ENCODE measurements around the gene ATP7A. TPM values are rescaled to one million over a fixed set of nuclear protein-coding genes. Genes with fewer than 3 reads are reported as not detected.
A peak's percentile ranks its signal among the peaks of the same experiment; 100 is the strongest.

The ATP7A gene
- total RNA-seq, 3 donors from 2014 or later (not counting 1 experiment from before 2014, with no cell fraction given) = 18.8 to 24.3 (median 21.5) TPM

DNA sequence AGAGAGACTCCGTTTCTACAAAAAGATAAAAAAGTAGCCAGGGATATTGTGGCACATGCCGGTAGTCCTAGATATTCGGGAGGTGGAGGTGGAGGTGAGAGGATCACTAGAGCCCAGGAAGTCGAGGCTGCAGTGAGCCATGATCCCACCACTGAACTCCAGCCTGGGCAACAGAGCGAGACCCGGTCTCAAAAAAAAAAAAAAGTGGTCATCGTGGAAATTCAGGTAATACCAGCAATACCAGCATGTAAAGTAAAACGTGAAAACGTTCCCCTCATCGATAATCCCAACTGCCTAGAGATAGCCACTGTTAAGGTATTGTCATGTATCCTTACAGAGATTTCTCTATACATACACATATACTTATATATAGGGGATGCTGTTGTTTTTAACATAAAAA is 16.8 kb upstream of the ATP7A start:
- Mint-ChIP-seq H3K9me3 (no peaks in the 10 kb centered on the region), H3K4me3 (peak overlapping the region; percentile 94), H3K4me1 (peaks cover 23 to 25% of the 10 kb centered on the region in 2 donors), H3K36me3 (no peaks in the 10 kb centered on the region), H3K27ac (peak overlapping the region; percentile 98 to 99), H3K27me3 (ENCODE audit: low read depth in 2 of 2) (no peaks in the 10 kb centered on the region)
- 77% methylated on average over 6 of the region's 10 CpGs for WGBS (ENCODE audit: insufficient coverage)
- DNase-seq (no peak), ATAC-seq (no peak)
- Histone ChIP-seq H3K36me3 (ENCODE audit: control insufficient read depth, insufficient read depth, low read length) (no peaks in the 10 kb centered on the region), H3K4me3 (ENCODE audit: low read length) (no peak overlapping the region), H3K4me1 (ENCODE audit: control insufficient read depth, insufficient read depth, low read length) (peaks cover 8% of the 10 kb centered on the region), H3K27me3 (ENCODE audit: control insufficient read depth, insufficient read depth, low read length) (no peaks in the 10 kb centered on the region), H3K27ac (ENCODE audit: low read length) (peak overlapping the region; percentile 98), H3K9me3 (ENCODE audit: control insufficient read depth, insufficient read depth, low read length) (no peaks in the 10 kb centered on the region)
- TF ChIP-seq, protein P1, sequence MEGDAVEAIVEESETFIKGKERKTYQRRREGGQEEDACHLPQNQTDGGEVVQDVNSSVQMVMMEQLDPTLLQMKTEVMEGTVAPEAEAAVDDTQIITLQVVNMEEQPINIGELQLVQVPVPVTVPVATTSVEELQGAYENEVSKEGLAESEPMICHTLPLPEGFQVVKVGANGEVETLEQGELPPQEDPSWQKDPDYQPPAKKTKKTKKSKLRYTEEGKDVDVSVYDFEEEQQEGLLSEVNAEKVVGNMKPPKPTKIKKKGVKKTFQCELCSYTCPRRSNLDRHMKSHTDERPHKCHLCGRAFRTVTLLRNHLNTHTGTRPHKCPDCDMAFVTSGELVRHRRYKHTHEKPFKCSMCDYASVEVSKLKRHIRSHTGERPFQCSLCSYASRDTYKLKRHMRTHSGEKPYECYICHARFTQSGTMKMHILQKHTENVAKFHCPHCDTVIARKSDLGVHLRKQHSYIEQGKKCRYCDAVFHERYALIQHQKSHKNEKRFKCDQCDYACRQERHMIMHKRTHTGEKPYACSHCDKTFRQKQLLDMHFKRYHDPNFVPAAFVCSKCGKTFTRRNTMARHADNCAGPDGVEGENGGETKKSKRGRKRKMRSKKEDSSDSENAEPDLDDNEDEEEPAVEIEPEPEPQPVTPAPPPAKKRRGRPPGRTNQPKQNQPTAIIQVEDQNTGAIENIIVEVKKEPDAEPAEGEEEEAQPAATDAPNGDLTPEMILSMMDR (IDR thresholded peaks at IDR 0.05) = no peak
- intact Hi-C loops (cut with micrococcal nuclease) = loop anchor here (2.0 kb wide), 1 partner anchor 17 kb away; the partner anchor contains the start of gene ATP7A

DNA sequence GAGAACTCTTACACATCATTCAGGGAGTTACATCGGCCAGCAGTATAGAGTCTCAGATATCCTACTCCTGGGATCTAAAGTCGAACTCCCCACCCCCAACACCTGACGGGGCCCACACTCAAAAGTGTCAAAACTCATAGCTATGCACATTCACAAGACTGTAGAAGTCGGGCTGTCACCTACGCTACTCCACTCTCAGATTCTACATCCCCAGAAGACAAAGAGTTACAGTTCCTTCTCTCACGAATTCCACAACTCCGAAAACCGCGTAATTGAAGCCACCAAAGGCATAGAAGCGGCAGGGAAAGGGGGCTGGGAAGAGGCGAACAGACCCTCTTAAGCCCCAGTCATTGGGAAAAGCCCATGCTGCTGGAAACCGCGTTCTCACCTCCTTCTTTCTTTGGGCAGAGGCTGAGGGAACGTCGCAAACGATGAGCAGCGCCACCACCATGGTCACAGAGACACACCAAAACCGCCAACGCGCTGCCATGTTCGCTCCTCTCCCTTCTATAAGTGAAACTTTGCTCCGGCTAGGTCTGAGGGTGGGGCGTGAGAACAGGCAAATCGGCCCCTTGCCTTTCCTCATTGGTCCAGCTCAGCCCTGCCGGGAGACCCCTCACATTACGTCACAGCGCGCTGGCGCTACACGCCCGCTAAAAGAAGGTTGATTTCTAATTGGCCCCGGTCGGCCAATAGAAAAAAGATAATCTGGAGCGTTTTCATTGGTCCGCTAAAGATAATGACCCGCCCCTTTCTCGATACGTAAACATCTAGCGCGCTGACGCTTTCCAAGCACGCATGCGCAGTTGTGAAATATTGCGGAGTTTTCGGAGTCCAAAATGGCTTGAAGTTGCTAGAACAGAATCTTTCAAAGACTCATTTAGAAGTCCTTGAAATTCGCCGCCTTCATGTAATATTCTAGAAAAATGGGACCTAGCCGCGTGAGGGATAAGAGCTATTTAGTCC is 15.3 kb upstream of the ATP7A start, which contains the start of gene MAGT1:
Gene MAGT1, minus strand, starts transcription at position 515 of the 966 bp plus-strand sequence. Its CDS starts 25 bp downstream, at position 490.
- 0% methylated on average over 45 of the region's 49 CpGs for WGBS (ENCODE audit: insufficient coverage)
- intact Hi-C loops (cut with micrococcal nuclease) = loop anchor here (2.0 kb wide), 1 partner anchor 16 kb away; the partner anchor contains the start of gene ATP7A

DNA sequence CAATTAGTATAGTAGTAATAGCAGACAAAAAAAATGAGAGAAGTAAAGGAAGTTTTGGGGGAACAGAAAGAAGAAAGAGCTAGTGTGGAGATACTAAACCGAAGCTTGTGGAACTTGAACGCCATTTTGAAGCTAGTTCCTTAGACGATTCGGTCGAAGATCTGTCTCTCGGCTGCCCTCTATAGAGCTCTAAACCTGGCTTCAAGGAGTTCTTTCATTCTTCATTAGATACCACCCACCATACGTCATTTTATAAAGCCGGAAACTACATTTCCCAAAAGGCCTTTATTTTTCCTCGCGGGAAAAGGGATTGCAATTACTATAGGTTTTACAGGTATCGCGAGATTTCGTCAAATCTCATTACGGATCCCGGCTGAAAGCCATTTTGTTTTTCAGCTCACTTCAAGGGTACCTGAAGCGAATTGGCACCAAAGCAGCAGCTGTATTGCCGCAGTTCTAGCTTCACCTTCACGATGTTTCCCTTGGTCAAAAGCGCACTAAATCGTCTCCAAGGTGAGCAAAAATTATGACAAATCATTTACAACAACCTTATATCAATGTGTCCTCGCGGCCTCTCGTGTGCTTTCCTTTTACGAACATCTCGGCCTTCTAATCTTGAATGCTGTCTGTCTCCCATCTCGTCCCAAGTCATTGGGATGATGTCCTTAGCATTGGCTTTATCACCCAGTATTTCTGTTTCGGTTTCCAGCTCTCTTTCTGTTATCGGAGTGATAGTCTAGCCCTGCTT is 11.2 kb upstream of the ATP7A start, which contains the start of gene COX7B:
Gene COX7B, plus strand, starts transcription at position 388 of the 748 bp plus-strand sequence. Its CDS starts 86 bp downstream, at position 474.
- ATAC-seq (peak; percentile 65 to 83 (median 66)), DNase-seq (peak; percentile 43 to 94)
- WGBS (ENCODE audit: insufficient coverage) = 0% methylated on average over 25 of the region's 28 CpGs
- H3K4me3 Mint-ChIP-seq = peak within 1 kb of the TSS; percentile 96
- no peaks in the 10 kb centered on the region for H3K27me3 Mint-ChIP-seq (ENCODE audit: low read depth in 2 of 2)
- peak within 1 kb of the TSS; percentile 92 to 94 for H3K27ac Mint-ChIP-seq
- H3K27ac ChIP-seq (ENCODE audit: low read length) = peak within 1 kb of the TSS; percentile 92
- H3K9me3 Mint-ChIP-seq = no peaks in the 10 kb centered on the region
- intact Hi-C loops (cut with micrococcal nuclease) = loop anchor here (1.0 to 2.0 kb wide), 3 partner anchors 112 to 205 kb away; partner anchors contain the start of genes ATRX and PGK1
- H3K4me3 ChIP-seq (ENCODE audit: low read length) = peak within 1 kb of the TSS; percentile 66
- peaks cover 14% of the 10 kb centered on the region for H3K4me1 ChIP-seq (ENCODE audit: control insufficient read depth, insufficient read depth, low read length)
- TF ChIP-seq, protein P1 (IDR thresholded peaks at IDR 0.05) = peak; percentile 27
- no peaks in the 10 kb centered on the region for H3K27me3 ChIP-seq (ENCODE audit: control insufficient read depth, insufficient read depth, low read length)
- no peaks in the 10 kb centered on the region for H3K36me3 Mint-ChIP-seq
- H3K9me3 ChIP-seq (ENCODE audit: control insufficient read depth, insufficient read depth, low read length) = no peaks in the 10 kb centered on the region
- H3K36me3 ChIP-seq (ENCODE audit: control insufficient read depth, insufficient read depth, low read length) = peaks cover 2% of the 10 kb centered on the region
- peaks cover 15 to 33% of the 10 kb centered on the region in 2 donors for H3K4me1 Mint-ChIP-seq

More for the DNA sequence above, 15.3 kb upstream of the ATP7A start, which contains the start of gene MAGT1:
- Mint-ChIP-seq H3K27me3 (ENCODE audit: low read depth in 2 of 2) (no peaks in the 10 kb centered on the region), H3K4me1 (peaks cover 20 to 38% of the 10 kb centered on the region in 2 donors), H3K27ac (peak within 1 kb of the TSS; percentile 98 to 99), H3K9me3 (no peaks in the 10 kb centered on the region), H3K36me3 (no peaks in the 10 kb centered on the region), H3K4me3 (peak within 1 kb of the TSS; percentile 94)
- Histone ChIP-seq H3K9me3 (ENCODE audit: control insufficient read depth, insufficient read depth, low read length) (no peaks in the 10 kb centered on the region), H3K4me1 (ENCODE audit: control insufficient read depth, insufficient read depth, low read length) (peaks cover 11% of the 10 kb centered on the region), H3K27me3 (ENCODE audit: control insufficient read depth, insufficient read depth, low read length) (no peaks in the 10 kb centered on the region), H3K27ac (ENCODE audit: low read length) (peak within 1 kb of the TSS; percentile 99), H3K36me3 (ENCODE audit: control insufficient read depth, insufficient read depth, low read length) (no peaks in the 10 kb centered on the region), H3K4me3 (ENCODE audit: low read length) (peak within 1 kb of the TSS; percentile 87)
- DNase-seq (peak; percentile 78 to 96), ATAC-seq (peak; percentile 80 to 94 (median 86))
- TF ChIP-seq, protein P1 (IDR thresholded peaks at IDR 0.05) = no peak

Data from natural killer cell (primary cell).